GM21786 (cell line): ENCODE data around the gene FKBP15.

Source experiments
- ATAC-seq: cut with Tn5 transposase; IDR thresholded peaks from one replicate; pipeline ENCODE4 v1.9.1; 2021; ENCODE audit not compliant: unreplicated experiment

The FKBP15 gene

DNA sequence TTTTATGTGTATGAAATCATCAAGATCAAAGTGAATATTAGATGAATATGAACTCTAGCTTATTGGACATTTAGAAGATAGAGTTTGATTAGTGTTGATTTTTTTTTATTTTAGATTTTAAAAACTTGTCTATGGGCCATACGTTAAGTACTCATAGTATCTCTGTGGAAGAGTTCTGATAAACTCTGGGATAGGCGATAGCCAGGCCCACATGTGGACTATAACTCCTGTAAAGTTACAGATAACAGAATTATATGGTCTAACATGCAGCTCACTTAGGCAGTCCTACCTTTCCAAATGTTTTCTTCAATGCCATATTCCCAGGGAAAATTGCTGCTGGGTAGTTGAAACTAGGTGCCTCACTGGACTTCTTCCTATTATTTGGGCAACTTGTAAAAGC is 10.6 kb upstream of the FKBP15 start:
- ATAC-seq = no peak

DNA sequence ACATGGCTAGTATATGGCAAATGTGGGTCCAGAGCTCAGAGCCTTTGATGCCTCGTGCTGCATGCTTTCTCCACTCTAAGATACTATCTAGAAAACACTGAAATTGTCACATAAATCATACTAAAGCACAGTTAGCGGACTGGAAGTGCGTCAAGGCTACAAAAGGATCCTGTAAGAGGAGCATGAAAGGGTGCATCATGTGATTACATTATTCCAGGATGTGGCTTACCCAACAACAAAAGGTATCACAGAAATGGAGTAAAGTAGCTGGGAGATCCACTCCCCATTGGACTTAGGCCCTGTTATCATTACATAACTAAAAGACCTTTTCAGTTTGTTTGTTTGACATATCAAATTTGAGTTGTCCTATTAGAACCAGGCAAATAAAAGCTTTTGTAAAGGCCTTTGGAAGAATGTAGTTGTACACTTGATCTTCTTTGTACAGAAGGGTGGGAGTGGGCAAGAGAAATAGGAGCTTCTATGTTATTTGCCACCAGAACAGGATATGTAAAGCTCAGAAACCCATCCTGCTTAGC is 7.1 kb upstream of the FKBP15 start:
- no peak for ATAC-seq

DNA sequence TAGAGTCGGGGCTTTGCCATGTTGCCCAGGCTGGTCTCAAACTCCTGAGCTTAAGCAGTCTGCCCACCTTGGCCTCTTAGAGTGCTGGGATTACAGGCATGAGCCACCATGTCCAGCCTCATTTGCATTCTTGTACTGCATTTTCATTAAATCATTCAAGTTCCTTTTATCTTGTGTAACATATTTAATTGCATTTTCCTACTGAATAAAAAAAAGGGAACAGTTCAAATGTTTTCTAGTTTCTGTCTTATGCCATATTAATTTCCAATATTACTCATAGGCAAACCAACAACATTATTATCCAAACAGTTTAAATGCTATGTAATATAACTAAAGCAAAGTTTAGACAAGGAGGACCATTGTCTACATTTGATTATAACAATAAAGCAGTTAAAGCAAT is 6.4 kb upstream of the FKBP15 start:
- no peak for ATAC-seq

DNA sequence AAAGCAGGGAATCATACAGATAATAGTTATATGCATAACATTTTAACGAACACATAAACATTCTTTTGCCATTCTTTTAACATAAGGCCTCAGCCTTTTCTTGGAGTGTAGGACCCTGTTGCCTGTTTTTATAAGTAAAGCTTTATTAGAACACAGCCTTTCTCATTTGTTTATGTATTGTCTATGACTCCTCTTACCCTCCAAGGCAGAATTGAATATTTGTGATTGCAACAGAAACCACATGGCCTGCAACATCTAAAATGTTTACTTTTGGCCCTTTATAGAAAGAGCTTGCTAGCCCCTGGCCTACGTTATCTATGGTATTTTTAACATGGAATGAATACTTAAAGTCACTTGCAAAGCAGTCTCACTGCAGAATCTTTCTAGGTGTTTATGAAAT is 2.9 kb upstream of the FKBP15 start:
- no peak for ATAC-seq

DNA sequence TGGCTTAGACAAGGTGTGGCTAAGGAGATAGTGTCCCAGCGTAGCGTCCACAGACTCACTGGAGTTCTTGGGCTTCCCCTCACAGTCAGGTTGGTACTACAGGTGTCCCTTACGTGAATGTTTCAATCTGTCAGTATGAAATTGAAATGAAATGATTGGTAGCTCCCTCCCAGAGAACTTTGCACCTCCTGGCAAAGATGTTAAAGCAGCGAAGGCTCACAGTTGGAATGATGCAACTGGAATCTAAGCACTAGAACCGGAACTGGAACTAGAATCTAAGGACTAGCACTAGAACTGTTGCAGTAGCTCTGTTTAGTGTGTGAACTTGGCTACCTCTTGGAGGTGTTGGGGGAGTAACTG is 1.4 kb upstream of the FKBP15 start:
- no peak for ATAC-seq

DNA sequence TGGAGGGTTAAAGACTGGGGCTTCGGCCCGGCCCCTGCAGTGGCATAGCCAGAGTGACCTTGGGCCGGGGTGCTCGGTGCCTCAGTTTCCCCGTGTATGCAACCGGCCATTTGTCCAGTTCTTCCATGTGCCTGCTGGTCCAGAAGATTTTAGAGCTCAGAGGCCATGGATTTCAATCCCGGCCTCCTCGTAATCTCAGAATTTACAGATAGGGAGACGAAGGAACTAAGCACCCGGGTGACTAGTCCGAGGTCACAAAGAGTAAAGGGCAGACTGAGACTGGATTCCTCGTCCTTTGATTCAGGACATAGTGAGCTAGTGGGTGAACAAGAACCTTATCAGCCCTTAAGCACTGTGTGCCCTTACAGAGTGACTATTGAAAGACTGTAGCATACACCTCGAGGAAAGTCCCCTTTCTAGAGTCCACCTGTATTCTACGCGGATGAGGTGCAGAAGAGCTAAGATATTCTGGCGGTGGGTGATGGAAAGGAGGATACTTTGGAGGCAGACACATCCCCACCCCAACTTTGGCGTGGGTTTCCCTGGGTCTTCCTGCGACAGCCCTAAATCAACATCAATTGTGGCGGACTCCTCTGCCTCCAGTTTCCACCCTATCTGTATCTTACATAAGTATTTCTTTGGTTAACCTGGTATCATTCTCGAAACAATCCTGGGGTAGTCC is 864 bp upstream of the FKBP15 start:
- ATAC-seq = no peak

DNA sequence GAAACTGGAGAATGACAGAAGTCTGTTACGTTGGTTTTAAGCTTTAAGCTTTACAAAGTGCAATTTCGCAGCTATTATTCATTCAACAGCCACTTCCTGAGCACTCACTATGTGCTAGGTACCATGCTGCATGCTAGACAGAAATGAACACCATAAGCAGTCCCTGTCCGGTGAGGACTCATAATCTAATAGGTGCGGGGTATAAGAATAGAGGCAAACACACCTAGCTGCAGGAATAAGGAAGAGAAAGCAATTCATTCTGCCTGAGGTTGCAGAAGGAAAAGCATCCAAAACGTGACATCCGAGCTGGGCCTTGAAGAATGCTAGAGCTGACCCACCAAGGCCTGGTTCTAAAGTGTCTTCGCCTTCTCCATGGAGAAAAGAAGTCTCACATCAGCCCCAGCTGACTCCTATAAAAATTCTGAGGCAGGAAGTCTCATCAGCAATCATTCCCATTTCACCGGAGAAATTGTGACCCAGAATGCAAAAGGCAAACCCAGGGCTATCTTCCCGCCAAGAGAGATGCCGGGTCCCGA is 542 bp downstream of the FKBP15 start:
- no peak for ATAC-seq

DNA sequence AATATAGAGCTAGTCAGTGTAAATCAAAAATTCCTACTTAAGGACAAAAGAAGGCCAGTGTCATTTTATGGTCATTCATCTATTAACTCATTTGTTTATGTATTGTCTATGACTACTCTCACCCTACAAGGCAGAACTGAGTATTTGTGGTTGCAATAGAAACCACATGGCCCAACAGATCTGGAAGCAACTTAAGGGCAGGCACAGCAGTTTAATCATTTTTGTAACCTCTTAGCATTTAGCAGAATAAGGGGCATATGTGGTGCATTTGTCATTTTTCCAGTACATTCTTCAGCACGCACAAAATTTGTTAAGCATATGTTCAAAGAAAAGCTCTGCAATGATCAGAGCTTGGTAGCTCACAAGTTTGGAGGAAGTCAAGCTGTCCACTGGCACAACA is 1.1 kb downstream of the FKBP15 start:
- peak; percentile 66 for ATAC-seq

DNA sequence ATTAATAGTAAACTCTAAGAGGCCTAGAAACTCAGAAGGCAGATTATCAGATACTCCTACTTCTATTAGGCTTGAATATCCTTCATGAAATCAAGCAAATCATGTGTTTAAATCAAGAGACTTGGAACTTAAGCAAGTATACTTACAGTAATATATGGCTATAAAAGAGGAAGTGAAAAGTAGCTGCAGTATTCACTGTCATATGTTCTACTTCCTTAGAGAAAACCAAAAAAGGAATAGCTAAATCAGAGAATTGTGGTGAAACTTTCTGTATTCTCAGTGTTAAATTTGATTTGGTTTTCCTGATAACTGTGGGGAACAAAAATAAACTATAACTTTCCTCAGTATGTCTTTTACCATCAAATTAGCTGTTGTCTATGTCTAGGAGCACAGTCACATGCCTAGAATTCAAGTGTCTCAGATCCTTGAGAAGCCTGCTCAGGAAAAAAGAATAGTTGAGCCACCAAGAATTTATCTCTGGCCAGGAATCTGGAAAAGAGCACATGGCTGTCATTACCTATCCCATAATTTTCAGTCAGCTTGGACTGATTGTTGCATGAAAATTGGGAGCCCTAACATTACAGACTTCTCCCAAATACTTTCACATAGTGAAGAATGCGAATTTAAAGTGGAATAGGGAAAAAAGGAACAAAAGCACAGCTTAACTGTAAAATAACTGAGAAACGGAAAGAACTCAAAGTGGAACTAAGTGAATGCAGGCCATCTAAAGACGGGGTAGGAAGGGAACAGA is 1.7 kb downstream of the FKBP15 start:
- peak; percentile 40 for ATAC-seq

DNA sequence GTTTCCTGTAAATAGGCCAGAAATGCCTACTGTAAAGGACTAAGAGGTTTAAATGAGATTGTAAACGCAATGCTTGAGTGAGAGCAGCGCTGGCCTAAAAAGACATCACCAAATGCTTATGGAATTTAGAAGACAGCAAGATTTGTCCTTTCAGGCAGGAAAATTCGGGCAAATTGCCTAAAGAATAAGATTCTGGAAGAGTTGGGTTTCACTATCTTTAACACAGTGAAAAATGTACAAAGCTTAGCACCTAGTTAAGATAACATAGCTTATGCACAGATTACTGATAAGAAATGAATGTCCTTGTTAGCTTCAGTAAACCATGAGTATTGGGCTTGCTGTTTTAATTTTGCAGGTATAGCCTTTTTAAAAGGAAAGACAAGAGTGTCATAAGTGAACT is 4.7 kb downstream of the FKBP15 start:
- ATAC-seq = no peak

DNA sequence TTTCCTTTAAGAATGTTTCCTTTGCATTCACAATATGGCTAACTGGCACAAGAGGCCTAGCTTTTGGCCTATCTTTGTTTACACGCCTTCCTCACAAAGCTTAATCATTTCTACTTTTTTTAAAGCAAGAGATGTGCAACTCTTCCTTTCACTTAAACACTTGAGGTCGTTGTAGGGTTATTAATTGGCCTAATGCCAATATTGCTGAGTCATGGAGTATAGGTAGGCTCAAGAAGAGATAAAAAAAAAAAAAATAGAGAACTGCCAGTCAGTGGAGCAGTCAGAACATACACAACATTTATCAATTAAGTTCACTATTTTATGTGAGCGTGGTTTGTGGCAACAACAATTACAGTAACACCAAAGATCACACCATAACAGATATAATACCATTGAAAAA is 5.9 kb downstream of the FKBP15 start:
- no peak for ATAC-seq

DNA sequence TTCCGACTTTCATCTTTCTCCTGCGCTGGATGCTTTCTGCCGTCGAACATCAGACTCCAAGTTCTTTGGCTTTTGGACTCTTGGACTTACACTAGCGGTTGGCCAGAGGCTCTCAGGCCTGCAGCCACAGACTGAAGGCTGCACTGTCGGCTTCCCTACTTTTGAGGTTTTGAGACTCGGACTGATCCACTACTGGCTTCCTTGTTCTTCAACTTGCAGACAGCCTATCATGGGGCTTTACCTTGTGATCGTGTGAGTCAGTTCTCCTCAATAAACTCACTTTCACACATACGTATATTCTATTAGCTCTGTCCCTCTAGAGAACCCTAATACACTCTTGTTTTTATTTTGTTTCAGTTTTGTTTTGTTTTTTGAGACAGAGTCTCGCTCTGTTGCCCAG is 10.3 kb downstream of the FKBP15 start:
- no peak for ATAC-seq

DNA sequence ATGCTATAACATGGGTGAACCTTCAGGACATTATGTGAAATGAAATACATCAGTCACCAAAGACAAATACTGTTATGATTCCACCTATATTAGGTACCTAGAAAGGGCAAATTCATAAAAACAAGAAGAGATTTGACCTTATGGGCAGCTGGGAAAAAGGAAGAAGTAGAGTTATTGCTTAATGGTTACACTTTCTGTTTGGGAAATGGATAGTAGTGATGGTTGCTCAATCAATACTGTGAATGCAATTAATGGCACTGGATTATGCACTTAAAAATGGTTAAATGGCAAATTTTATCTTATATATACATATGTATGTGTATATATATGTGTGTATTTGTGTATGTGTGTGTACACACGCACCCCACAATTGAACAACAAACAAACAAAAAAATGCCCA is 15.2 kb downstream of the FKBP15 start:
- ATAC-seq = no peak

DNA sequence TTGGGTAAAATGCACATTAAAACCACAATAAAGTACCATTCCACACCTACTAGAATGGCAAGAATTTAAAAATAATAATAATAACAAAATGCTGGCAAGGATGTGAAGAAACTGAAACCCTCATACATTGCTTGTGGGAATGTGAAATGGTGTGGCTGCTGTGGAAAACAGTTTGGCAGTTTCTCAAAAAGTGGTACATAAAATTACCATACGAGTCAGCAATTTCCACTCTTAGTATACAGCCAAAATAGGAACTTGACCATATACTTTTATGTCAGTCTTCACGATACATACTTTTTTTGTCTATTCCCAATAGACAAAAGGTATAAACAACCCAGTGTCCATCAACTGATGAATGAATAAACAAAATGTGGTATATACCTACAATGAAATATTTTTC is 15.6 kb downstream of the FKBP15 start:
- no peak for ATAC-seq

DNA sequence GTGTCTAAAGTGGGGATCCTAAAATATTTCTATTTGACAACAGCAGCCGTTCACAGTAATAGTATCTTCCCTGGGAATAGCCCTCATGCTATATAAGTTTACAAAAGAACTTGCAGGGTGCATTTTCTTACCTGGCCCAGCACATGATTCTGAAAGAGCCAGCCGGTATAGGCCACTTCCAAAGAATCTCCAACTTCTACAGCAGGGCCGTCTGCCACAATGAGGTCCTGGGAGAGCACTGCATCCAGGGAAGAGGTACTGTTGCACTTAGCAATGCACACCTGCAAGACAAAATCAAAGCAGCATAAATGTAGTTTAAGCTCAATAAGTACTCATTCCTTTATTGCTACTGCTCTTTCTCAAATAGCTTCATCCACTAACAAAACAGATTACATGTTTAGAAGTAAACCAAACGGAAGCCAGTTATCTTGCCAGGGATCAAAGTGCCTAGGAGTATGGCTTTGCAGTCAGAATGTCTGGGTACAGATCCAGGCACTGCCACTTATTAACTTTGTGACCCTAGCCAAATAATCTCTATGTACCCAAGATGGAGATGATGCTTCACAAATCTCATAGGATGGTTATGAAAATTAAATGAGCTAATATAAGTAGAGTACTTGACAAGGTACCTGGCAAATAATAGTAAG is 21.3 kb downstream of the FKBP15 start:
- no peak for ATAC-seq

DNA sequence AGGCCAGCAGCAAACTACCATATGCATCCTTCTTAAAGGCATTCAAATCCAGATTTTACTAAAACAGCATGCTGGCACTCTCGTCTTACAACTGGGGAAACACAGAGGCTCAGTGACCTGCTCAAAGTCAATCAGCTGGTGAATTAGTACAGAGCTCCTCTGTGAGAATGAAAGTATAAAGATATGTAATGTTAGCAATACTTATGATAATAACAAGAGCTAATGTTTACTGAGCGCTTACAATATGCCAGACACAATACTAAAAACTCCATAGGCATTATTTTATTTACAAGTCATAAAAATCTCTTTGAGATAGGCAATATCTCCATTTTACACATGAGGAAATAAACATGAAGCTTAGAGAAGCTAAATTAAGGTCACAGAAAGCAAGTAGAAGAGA is 28.6 kb downstream of the FKBP15 start:
- ATAC-seq = no peak

DNA sequence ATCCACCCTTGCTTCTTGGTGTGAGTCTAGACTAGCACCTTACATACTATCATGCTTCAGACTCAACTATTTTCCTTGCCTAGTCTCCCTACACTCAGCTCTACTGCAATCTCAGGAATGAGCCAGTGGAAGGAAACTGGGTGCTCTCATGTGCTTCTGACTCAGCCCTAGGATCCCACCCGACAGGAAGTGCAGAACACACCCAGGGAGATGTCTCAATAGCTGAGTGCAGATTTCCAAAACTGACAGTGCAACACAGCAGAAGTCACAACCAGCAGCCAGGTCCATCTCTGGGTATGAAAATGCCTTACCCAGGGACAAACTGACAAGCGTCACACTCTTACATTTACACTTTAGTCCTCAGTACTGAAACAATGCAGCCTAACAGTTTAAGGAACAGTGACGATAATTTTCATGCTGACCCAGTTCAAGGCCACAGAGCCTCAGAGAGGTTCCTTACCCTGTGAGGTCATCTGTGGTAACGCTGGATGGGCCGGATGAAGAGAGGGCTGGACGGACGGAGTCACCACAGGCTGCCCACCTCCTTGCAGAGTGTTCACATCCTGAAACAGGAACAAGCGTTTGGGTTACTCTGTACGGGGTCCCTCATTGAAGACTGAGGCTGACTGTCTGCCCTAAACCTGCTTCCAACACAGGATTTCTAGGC is 33.0 kb downstream of the FKBP15 start:
- ATAC-seq = no peak

DNA sequence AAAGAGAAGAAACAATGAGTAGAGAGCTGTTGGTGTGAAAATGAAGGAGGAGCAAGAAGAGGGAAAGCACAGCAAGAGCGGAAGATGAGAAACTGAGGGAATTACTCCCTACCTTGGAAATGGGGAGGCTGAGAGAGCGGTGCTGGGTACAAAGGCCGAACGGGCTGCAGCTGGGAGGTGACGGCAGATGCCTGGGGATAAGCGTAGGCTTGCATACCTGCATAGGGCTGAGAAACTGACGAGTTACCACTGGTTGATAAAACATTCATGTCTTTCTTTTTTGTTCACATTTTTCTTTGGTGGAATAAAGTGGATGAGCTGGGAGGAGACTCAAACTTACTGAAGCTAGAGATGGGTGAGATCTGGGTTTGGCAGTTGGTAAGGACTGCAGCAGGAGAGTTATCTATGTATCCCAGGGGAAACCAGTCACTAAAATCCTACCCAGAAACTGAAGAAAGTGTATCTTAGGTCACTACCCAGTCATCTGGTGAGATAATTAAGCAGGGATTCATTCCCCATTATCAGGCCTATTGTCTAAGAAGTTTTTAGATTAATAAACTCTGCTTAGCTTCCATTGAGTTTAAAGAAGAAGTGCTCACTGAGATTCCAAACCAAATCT is 34.8 kb downstream of the FKBP15 start:
- ATAC-seq = no peak

DNA sequence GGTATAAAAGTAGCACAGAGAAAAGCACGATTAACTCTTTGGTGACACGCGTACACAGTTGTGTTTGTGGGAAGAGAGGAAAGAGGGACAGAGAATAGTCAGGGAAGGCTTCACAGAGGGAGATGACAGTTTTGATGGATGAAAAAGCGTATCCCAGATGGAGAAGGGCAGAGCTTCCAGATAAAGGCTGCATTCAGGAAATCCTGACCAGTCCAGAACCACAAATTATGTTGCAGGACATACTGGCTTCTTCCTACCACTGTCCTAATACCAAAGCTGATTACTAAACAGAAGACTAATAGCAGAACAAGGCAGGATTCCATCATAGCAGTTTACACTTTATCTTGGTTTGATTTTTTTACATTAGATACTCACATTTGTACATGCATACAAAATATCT is 35.8 kb downstream of the FKBP15 start:
- no peak for ATAC-seq

DNA sequence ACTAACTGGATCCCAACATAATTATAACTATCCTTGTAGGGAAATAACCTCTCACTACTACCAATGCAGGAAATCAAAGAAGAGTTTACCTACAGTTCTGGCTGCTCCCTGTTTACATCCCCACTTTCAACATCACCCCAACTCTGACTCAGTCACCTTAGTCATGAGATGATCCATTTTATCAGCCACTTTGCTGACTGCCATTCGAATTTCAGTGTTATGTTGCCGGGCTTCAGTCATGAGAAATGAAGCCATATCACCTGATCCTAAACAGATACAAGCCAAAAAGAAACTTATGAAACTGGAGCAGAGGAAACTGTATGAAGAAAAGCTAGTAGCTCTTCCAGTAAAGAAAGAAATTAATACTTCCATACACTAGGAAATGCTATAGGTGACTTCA is 36.5 kb downstream of the FKBP15 start:
- no peak for ATAC-seq

DNA sequence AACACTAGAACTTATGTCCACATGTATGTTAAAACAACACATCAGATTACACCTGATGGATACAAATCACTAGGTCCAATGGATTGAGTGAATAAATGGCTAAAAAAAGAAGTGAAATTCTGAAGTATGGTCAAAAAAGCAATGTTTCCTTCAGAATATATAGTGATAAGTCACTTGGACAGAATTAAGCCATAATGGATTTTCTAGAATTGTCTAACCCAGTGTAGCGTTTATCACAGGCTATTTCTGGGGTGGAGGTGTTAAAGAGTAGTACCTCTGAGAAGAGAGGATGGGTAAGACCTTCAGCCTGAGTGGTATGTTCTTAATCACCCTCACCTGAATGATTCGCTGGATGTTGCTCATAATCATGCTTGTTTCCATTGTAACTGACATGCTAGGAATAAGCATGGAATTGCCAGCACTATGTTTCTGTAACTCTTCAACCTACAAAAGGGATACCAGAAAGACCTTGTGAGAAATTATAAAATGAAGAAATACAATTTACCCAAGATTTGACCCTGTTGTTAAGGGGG is 37.1 kb downstream of the FKBP15 start:
- ATAC-seq = no peak
